GM12878 (cell line): ENCODE measurements around the gene MAP4K1. TPM values are rescaled to one million over a fixed set of nuclear protein-coding genes. Genes with fewer than 3 reads are reported as not detected.

ENCODE experiments used
- ATAC-seq: fragments of 200-7000 bp; cut with Tn5 transposase; 3 replicates; pipeline ENCODE4 v1.9.1; 2020; ENCODE audit warnings: mild to moderate bottlenecking, moderate library complexity
- BruUV-seq: library from RNA; stranded (reverse); fragments of 400-500 nt; replicated peaks from 2 replicates; lab custom pipeline; 2021; lab: Mats Ljungman, UMichigan
- CTCF ChIA-PET: fragments of 300-600 bp; sonication (Branson Sonifier 250); formaldehyde crosslinking; extraction: SDS; loops from one replicate; lab custom pipeline; 2021; ENCODE audit warnings: inconsistent platforms; lab: Yijun Ruan, JAX
- POLR2A ChIA-PET: fragments of 350-600 bp; formaldehyde crosslinking; extraction: SDS; loops from one replicate; lab custom pipeline; 2021; ENCODE audit warnings: inconsistent platforms; lab: Charles Lee
- RAD21 ChIA-PET: fragments of 300-600 bp; sonication (Branson Sonifier 250); formaldehyde crosslinking; loops from one replicate; lab custom pipeline; 2023; ENCODE audit warnings: antibody characterized with exemption; ENCODE audit not compliant: unreplicated experiment; lab: Charles Lee
- SMC1A ChIA-PET: fragments of 300-600 bp; sonication (Branson Sonifier 250); formaldehyde crosslinking; loops from one replicate; lab custom pipeline; 2023; ENCODE audit not compliant: unreplicated experiment, uncharacterized antibody; lab: Charles Lee
- DNase-seq: peaks from one replicate; pipeline ENCODE4 v3.0.0-alpha.2; 2011; ENCODE audit warnings: low read depth, low spot score
- FAIRE-seq: peaks from 3 replicates; lab custom pipeline; 2011; peaks lifted over from hg19 to GRCh38; lab: Jason Lieb, UNC
- H2AFZ ChIP-seq: 2 replicates; pipeline ENCODE4 v1.6.0; 2011; ENCODE audit warnings: low read depth, low read length, control low read depth; ENCODE audit not compliant: control insufficient read depth
- H3K27ac ChIP-seq: 2 replicates; pipeline ENCODE4 v1.5.1; 2011; ENCODE audit warnings: control low read depth; ENCODE audit not compliant: control insufficient read depth, insufficient read depth
- H3K27me3 ChIP-seq, 2 experiments: replicated peaks in 1 of 2; 2 replicates each; pipeline versions ENCODE4 v1.6.0 to v1.6.1; 2011; ENCODE audit warnings: low read length in 1 of 2; ENCODE audit not compliant: control insufficient read depth in 2 of 2, insufficient read depth in 2 of 2
- H3K36me3 ChIP-seq, 2 experiments: 2 replicates each; pipeline ENCODE4 v1.5.1; 2011; ENCODE audit warnings: low read length in 1 of 2; ENCODE audit not compliant: control insufficient read depth in 2 of 2, insufficient read depth in 2 of 2
- H3K4me1 ChIP-seq: 2 replicates; pipeline ENCODE4 v1.6.1; 2011; ENCODE audit warnings: mild to moderate bottlenecking, low read length, moderate library complexity, mixed read lengths; ENCODE audit not compliant: control insufficient read depth, insufficient read depth
- H3K4me2 ChIP-seq: 2 replicates; pipeline ENCODE4 v1.6.0; 2011; ENCODE audit warnings: control low read depth; ENCODE audit not compliant: control insufficient read depth, insufficient read depth
- H3K4me3 ChIP-seq: fragments of 200-600 bp; sonication (generic); 2 replicates; pipeline ENCODE4 v1.5.1; 2016
- H3K79me2 ChIP-seq: 2 replicates; pipeline ENCODE4 v1.6.0; 2011; ENCODE audit warnings: low read length; ENCODE audit not compliant: control insufficient read depth, insufficient read depth
- H3K9ac ChIP-seq: 2 replicates; pipeline ENCODE4 v1.8.0; 2011; ENCODE audit warnings: low read length, control low read depth, mixed read lengths; ENCODE audit not compliant: control insufficient read depth, insufficient read depth
- H3K9me3 ChIP-seq: replicated peaks from 3 replicates; pipeline ENCODE4 v1.5.1; 2011; ENCODE audit warnings: mild to moderate bottlenecking, low read length; ENCODE audit not compliant: control insufficient read depth, insufficient read depth
- H4K20me1 ChIP-seq: 2 replicates; pipeline ENCODE4 v1.6.0; 2011; ENCODE audit not compliant: control insufficient read depth, insufficient read depth
- CBFB ChIP-seq: IDR thresholded peaks from 2 replicates; pipeline ENCODE4 v1.6.1; 2016; ENCODE audit warnings: antibody characterized with exemption, low read depth
- CREM ChIP-seq: IDR thresholded peaks from 2 replicates; pipeline ENCODE4 v1.6.1; 2014; ENCODE audit warnings: antibody characterized with exemption, low read depth
- ETV6 ChIP-seq, 2 experiments: fragments of 450-650 bp in 1 of 2; IDR thresholded peaks in 1 of 2; conservative IDR thresholded peaks in 1 of 2; 2 replicates each; pipeline ENCODE4 v1.6.1; 2014; ENCODE audit warnings: antibody characterized with exemption in 1 of 2, borderline replicate concordance in 1 of 2, low read depth in 1 of 2, mild to moderate bottlenecking in 1 of 2, moderate library complexity in 1 of 2
- IKZF2 ChIP-seq, 2 experiments: fragments of 450-650 bp; IDR thresholded peaks; 2 replicates each; pipeline ENCODE4 v1.6.1; 2017; ENCODE audit warnings: mild to moderate bottlenecking in 2 of 2, moderate library complexity in 2 of 2
- JUNB ChIP-seq: IDR thresholded peaks from 2 replicates; pipeline ENCODE4 v1.6.1; 2016; ENCODE audit warnings: antibody characterized with exemption, mild to moderate bottlenecking
- MEF2A ChIP-seq: IDR thresholded peaks from 2 replicates; pipeline ENCODE4 v1.6.1; 2011; ENCODE audit warnings: low read depth, mild to moderate bottlenecking, low read length, moderate library complexity; ENCODE audit not compliant: insufficient read depth
- MTA3 ChIP-seq: IDR thresholded peaks from 2 replicates; pipeline ENCODE4 v1.6.1; 2012; ENCODE audit warnings: low read length, inconsistent platforms, borderline replicate concordance
- NFIC ChIP-seq: IDR thresholded peaks from 2 replicates; pipeline ENCODE4 v1.6.1; 2012; ENCODE audit warnings: low read depth, mild to moderate bottlenecking, inconsistent platforms, low read length, moderate library complexity
- RUNX3 ChIP-seq: IDR thresholded peaks from 2 replicates; pipeline ENCODE4 v1.6.1; 2012; ENCODE audit warnings: low read length, inconsistent platforms
- YBX1 ChIP-seq: fragments of 450-650 bp; IDR thresholded peaks from 2 replicates; pipeline ENCODE4 v1.6.1; 2016; ENCODE audit warnings: antibody characterized with exemption
- ZBED1 ChIP-seq: IDR thresholded peaks from 2 replicates; pipeline ENCODE4 v1.6.1; 2016; ENCODE audit warnings: borderline replicate concordance
- WGBS: methylation state at CpG from one replicate; pipeline ENCODE4 v1.1.6; 2016; ENCODE audit warnings: low lambda C conversion rate; ENCODE audit not compliant: insufficient replicate concordance, insufficient coverage; ENCODE audit errors: missing lambda C conversion rate; 5-methylcytosine and 5-hydroxymethylcytosine counted together
- in situ Hi-C: fragments of 300-500 bp; cut with MboI; formaldehyde crosslinking; loops from 9 replicates; pipeline ENCODE4 v1.14.3; 2018; ENCODE audit warnings: mixed read lengths
- intact Hi-C: fragments of 100-400 bp; cut with micrococcal nuclease; formaldehyde crosslinking; loops from one replicate; pipeline ENCODE4 v1.14.2; 2022; ENCODE audit not compliant: unreplicated experiment
- polyA plus RNA-seq, 11 experiments: library from polyadenylated mRNA; depleted of rRNA in 4 of 11; unstranded in 6 of 11; stranded (reverse) in 5 of 11; fragments of >200 nt; fragmentation: Nextera tagmentation in 4 of 11; fragmentation: Illumina TruSeq in 1 of 11; extraction: Ambion mirVana in 4 of 11; extraction: Trizol in 1 of 11; gene quantifications; 1 replicate in 1 of 11; 2 replicates in 10 of 11; pipeline versions ENCODE4 v1.2.1 to v1.2.3, GENCODE V29; 2011 to 2016; ENCODE audit warnings: inconsistent platforms in 2 of 11, missing spikeins in 2 of 11, low read depth in 1 of 11
- total RNA-seq, 4 experiments: library from RNA; depleted of rRNA in 3 of 4; stranded (reverse); fragments of >200 nt in 3 of 4; fragmentation: Illumina TruSeq in 1 of 4; extraction: Trizol in 1 of 4; gene quantifications; 2 replicates each; pipeline versions ENCODE4 v1.2.1 to v1.2.3, GENCODE V29; 2013 to 2021
- TF ChIP-seq, protein P1 (sequence below): fragments of 450-650 bp; IDR thresholded peaks from 2 replicates; pipeline ENCODE4 v1.6.1; 2017; ENCODE audit warnings: mild to moderate bottlenecking
- TF ChIP-seq, protein P2 (sequence below): fragments of 450-650 bp; formaldehyde crosslinking; IDR thresholded peaks from 2 replicates; pipeline ENCODE4 v1.4.0; 2020; ENCODE audit warnings: mild to moderate bottlenecking, moderate library complexity
- TF ChIP-seq, protein P3 (sequence below): IDR thresholded peaks from 2 replicates; pipeline ENCODE4 v1.6.1; 2012; ENCODE audit warnings: low read length, inconsistent platforms

The MAP4K1 gene
- total and polyA plus RNA-seq, 10 of the 15 experiments (the other 5 are each of a cell fraction or from before 2014, with no cell fraction given) = 39.2 to 306 (median 140) TPM

DNA sequence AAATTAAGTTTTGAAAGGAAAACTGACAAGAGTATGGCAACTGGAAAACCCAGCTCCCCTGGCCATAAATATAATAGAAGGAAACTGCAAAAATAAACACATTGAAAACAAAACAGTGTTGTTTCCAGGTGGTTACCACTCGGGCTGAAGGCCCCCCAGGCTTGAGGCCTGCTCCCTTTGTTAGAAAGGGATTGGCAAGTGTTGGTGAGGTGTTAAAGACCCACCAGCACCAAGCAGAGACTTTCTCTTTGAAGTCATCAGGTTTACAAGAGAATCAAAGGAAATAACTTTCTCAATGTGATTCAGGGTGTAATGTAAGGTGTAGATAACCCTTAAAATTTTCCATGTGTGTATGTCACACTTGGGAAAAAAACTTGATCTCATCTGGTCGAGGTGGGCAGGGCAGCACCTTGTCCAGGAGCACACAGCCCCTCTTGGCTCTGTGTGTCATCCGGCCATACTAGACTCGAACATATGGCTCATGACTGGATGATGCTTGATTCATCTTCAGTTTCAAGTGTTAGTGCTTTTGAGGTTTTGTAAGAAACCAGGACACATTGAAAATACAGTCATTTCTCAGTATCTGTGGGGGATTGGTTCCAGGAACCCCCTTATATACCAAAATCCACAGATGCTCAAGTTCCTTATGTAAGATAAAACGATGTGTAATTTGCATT is 37.5 kb upstream of the MAP4K1 start:
- POLR2A ChIA-PET = no interaction called here
- in situ Hi-C loops = no loop called here
- no peak overlapping the region for H2AFZ ChIP-seq
- peak overlapping the region; percentile 49 for H3K4me2 ChIP-seq
- RAD21 ChIA-PET = no interaction called here
- no peaks in the 10 kb centered on the region for H3K9me3 ChIP-seq
- H4K20me1 ChIP-seq = no peaks in the 10 kb centered on the region; the same call in 1 of the 2 replicates
- peak; percentile 75 for ATAC-seq
- H3K9ac ChIP-seq = peak overlapping the region; percentile 5; the same call in 1 of the 2 replicates
- FAIRE-seq = peak; percentile 90
- intact Hi-C loops = no loop called here
- H3K36me3 ChIP-seq = peaks cover 0 to 5% of the 10 kb centered on the region in 2 experiments; a peak in 1 of 4 replicates
- H3K27ac ChIP-seq = peak overlapping the region; percentile 51
- 3% methylated on average over 5 of the region's 5 CpGs for WGBS
- BruUV-seq = no TSS peak
- DNase-seq = no peak
- no peaks in the 10 kb centered on the region for H3K27me3 ChIP-seq
- H3K4me1 ChIP-seq = peaks cover 32% of the 10 kb centered on the region
- peak overlapping the region; percentile 15; the same call in 1 of the 2 replicates for H3K4me3 ChIP-seq
- CTCF ChIA-PET = interaction anchor here (2.0 kb wide), 1 partner anchor 13 kb away, joined by 6 read pairs; no protein-coding TSS in a partner anchor
- SMC1A ChIA-PET = interaction anchor here (1.0 kb wide), 1 partner anchor 14 kb away, joined by 3 read pairs; no protein-coding TSS in a partner anchor
- H3K79me2 ChIP-seq = peaks cover 91% of the 10 kb centered on the region
- TF ChIP-seq NFIC = peak; percentile 75
- TF ChIP-seq, protein P1, sequence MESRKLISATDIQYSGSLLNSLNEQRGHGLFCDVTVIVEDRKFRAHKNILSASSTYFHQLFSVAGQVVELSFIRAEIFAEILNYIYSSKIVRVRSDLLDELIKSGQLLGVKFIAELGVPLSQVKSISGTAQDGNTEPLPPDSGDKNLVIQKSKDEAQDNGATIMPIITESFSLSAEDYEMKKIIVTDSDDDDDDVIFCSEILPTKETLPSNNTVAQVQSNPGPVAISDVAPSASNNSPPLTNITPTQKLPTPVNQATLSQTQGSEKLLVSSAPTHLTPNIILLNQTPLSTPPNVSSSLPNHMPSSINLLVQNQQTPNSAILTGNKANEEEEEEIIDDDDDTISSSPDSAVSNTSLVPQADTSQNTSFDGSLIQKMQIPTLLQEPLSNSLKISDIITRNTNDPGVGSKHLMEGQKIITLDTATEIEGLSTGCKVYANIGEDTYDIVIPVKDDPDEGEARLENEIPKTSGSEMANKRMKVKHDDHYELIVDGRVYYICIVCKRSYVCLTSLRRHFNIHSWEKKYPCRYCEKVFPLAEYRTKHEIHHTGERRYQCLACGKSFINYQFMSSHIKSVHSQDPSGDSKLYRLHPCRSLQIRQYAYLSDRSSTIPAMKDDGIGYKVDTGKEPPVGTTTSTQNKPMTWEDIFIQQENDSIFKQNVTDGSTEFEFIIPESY = no peak
- TF ChIP-seq, protein P2, sequence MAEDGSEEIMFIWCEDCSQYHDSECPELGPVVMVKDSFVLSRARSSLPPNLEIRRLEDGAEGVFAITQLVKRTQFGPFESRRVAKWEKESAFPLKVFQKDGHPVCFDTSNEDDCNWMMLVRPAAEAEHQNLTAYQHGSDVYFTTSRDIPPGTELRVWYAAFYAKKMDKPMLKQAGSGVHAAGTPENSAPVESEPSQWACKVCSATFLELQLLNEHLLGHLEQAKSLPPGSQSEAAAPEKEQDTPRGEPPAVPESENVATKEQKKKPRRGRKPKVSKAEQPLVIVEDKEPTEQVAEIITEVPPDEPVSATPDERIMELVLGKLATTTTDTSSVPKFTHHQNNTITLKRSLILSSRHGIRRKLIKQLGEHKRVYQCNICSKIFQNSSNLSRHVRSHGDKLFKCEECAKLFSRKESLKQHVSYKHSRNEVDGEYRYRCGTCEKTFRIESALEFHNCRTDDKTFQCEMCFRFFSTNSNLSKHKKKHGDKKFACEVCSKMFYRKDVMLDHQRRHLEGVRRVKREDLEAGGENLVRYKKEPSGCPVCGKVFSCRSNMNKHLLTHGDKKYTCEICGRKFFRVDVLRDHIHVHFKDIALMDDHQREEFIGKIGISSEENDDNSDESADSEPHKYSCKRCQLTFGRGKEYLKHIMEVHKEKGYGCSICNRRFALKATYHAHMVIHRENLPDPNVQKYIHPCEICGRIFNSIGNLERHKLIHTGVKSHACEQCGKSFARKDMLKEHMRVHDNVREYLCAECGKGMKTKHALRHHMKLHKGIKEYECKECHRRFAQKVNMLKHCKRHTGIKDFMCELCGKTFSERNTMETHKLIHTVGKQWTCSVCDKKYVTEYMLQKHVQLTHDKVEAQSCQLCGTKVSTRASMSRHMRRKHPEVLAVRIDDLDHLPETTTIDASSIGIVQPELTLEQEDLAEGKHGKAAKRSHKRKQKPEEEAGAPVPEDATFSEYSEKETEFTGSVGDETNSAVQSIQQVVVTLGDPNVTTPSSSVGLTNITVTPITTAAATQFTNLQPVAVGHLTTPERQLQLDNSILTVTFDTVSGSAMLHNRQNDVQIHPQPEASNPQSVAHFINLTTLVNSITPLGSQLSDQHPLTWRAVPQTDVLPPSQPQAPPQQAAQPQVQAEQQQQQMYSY (CRISPR knock-in tag) = no peak
- 0 out of 2 replicates have a peak, but pooled peaks have one; percentile 32 for TF ChIP-seq MEF2A
- no peak for TF ChIP-seq YBX1
- 0 out of 2 replicates have a peak, but pooled peaks have one; percentile 37 for TF ChIP-seq CBFB
- TF ChIP-seq CREM = 0 out of 2 replicates have a peak, but pooled peaks have one; percentile 22
- peak; percentile 28; the same call in 1 of the 2 replicates for TF ChIP-seq MTA3
- peak; percentile 92 for TF ChIP-seq RUNX3
- peak in 1 of 2 experiments; percentile 54; a peak in 1 of 4 replicates for TF ChIP-seq ETV6 (conservative IDR thresholded peaks at IDR 0.05 in 1 of 2, IDR thresholded peaks at IDR 0.05 in 1 of 2; ENCODE audit: borderline replicate concordance in 1 of 2, low read depth in 1 of 2)
- TF ChIP-seq, protein P3, sequence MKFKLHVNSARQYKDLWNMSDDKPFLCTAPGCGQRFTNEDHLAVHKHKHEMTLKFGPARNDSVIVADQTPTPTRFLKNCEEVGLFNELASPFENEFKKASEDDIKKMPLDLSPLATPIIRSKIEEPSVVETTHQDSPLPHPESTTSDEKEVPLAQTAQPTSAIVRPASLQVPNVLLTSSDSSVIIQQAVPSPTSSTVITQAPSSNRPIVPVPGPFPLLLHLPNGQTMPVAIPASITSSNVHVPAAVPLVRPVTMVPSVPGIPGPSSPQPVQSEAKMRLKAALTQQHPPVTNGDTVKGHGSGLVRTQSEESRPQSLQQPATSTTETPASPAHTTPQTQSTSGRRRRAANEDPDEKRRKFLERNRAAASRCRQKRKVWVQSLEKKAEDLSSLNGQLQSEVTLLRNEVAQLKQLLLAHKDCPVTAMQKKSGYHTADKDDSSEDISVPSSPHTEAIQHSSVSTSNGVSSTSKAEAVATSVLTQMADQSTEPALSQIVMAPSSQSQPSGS = peak; percentile 59; the same call in 1 of the 2 replicates
- TF ChIP-seq ZBED1 = 0 out of 2 replicates have a peak, but pooled peaks have one; percentile 55
- TF ChIP-seq JUNB = peak; percentile 57
- peak in 1 of 2 experiments; percentile 35; a peak in 1 of 4 replicates for TF ChIP-seq IKZF2 (IDR thresholded peaks at IDR 0.05)
